ENCODE measurements around the gene NKG7.

Gene NKG7

DNA sequence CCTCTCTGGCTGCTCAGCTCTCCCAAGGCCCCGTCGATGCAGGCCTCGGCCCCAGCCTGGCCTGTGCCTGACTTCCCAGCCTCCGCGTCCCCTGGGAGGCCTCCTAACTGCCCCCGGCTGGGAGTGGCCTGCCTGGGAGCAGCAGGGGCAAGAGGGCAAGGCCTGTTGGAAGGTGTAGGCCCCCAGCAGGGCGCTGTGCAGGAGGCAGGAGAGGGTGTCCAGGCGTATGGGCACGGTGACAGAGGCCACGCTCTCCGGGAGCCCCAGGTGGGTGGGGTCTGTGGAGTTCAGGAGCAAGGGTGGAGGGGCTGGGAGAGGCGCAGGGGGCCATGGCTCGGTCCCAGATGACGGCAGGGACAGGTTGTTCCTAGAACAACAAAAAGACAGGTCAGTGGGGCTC, 16.7 kb upstream of the NKG7 start:
- TF ChIP-seq, protein P1, sequence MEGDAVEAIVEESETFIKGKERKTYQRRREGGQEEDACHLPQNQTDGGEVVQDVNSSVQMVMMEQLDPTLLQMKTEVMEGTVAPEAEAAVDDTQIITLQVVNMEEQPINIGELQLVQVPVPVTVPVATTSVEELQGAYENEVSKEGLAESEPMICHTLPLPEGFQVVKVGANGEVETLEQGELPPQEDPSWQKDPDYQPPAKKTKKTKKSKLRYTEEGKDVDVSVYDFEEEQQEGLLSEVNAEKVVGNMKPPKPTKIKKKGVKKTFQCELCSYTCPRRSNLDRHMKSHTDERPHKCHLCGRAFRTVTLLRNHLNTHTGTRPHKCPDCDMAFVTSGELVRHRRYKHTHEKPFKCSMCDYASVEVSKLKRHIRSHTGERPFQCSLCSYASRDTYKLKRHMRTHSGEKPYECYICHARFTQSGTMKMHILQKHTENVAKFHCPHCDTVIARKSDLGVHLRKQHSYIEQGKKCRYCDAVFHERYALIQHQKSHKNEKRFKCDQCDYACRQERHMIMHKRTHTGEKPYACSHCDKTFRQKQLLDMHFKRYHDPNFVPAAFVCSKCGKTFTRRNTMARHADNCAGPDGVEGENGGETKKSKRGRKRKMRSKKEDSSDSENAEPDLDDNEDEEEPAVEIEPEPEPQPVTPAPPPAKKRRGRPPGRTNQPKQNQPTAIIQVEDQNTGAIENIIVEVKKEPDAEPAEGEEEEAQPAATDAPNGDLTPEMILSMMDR (IDR thresholded peaks at IDR 0.05; ENCODE audit: control insufficient read depth, extremely low read depth, insufficient read depth), result no peak
- no peak overlapping the region for H3K4me3 ChIP-seq (ENCODE audit: low read depth, low read length)
- no peak for DNase-seq (ENCODE audit: low read depth)

DNA sequence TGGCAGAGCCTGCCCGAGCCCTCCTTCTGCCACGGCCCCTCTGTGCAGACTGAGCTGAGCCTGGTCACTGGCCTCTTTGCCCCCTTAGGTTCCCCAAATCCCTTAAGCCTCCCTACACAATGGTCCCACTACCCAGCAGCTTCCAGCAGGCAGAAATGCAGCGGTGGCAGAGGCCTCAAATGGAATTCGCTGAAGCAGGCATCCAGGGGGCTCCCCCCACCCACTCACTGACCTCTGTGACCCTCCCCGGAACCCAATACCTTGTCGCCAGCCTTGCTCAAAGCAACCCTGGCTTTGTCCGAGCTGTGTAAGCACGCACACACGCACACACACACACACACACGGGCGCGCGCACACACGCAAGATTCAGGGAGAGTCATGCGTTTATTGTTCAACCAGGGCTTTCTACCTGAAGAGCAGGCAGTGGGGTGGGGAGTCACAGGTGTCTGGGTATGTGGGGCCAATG, 15.5 kb upstream of the NKG7 start, which contains the start of gene LIM2:
TSS of gene LIM2 (minus strand) at position 51 of the 466 bp plus-strand sequence. CDS start 531 bp downstream, outside the sequence.
- DNase-seq (ENCODE audit: low read depth), result no peak
- no peak within 1 kb of the TSS for H3K4me3 ChIP-seq (ENCODE audit: low read depth, low read length)
- TF ChIP-seq, protein P1 (IDR thresholded peaks at IDR 0.05; ENCODE audit: control insufficient read depth, extremely low read depth, insufficient read depth), result no peak

DNA sequence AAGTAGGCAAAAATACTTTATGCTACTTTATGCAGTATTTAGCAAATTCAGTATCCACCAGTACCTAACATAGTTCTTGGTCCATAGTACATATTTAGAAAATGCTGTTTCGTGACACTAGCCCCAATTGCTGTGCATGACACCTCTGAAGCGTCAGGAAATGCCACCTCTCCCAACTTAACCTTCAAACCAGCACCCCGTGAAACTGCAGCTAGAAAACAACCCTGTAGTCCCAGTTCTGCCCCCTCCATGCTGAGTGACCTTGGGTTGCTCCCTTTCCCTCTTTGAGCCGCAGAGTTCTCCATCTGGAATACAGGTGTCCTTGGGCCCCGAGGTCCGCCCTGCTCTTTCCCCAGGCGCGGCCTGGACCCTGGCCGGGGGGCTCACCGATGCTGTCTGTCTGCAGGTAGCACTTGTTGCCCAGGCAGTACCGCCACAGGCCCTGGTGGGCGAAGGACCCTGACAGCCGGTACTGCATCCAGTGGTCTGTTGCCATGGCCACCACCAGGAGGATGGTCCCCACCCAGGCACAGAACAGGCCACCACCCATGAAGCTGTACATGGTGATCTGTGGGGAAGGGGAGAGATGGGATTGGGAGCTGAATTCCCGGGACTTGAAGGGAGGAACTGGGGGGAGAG, 14.5 kb upstream of the NKG7 start:
- TF ChIP-seq, protein P1 (IDR thresholded peaks at IDR 0.05; ENCODE audit: control insufficient read depth, extremely low read depth, insufficient read depth), result no peak
- no peak overlapping the region for H3K4me3 ChIP-seq (ENCODE audit: low read depth, low read length)
- DNase-seq (ENCODE audit: low read depth), result no peak

DNA sequence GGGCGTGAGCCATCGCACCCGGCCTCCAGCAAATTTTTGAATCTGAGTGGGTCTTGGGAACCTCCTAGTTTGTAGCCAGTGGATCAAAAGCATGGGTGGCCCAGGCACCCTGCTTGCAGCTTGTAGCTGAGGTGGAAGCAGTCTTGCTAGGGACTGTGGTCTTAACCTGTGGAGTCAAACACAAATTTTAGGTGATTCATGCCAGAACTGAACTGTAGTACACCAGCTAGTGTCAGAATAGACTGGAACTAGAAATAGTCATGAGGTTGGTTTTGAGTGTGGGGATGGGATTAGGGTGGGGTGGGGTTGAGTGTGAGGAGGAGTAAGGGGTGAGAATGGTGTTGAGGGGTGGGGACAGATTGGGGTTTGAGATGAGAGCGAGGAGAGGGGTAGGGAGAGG, 9.6 kb upstream of the NKG7 start:
- no peak for DNase-seq (ENCODE audit: low read depth)
- H3K4me3 ChIP-seq (ENCODE audit: low read depth, low read length), result no peak overlapping the region
- TF ChIP-seq, protein P1 (IDR thresholded peaks at IDR 0.05; ENCODE audit: control insufficient read depth, extremely low read depth, insufficient read depth), result no peak

DNA sequence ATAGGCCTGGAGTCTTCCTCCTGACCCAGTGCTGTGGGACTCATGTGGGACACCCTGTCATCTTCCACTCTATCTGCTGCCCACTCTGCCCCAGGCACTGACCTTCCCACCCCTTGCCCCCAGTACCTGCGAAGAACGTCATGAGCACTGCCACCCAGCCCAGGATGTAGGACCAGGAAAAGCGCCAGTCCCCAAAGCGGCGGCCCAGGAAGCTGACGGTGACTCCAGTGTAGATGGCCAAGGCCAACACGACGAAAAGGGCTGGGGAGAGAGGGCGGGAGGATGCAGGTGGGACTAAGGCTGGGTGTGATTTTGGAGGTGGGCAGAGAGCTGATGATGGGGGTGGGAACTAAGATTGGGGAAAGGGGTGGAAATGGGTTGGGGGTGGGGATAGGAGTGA, 7.9 kb upstream of the NKG7 start:
- no peak overlapping the region for H3K4me3 ChIP-seq (ENCODE audit: low read depth, low read length)
- TF ChIP-seq, protein P1 (IDR thresholded peaks at IDR 0.05; ENCODE audit: control insufficient read depth, extremely low read depth, insufficient read depth), result no peak
- DNase-seq (ENCODE audit: low read depth), result no peak

DNA sequence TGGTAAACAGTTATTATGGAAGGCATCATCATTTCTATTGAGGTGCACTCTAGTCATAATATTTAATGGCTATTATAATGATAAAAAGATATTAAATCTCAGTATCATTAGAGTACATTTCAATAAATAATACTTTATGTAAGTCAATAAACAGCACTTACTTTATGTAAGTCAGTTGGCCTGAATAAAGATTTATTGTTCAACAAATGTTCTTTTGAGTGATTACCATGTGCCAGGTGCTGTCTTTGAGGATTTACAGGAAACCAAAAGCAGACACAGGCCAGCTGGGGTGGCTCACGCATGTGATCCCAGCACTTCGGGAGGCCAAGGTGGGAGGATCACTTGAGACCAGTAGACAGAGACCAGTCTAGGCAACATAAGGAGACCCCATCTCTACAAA, 5.0 kb upstream of the NKG7 start:
- TF ChIP-seq, protein P1 (IDR thresholded peaks at IDR 0.05; ENCODE audit: control insufficient read depth, extremely low read depth, insufficient read depth), result no peak
- no peak for DNase-seq (ENCODE audit: low read depth)
- H3K4me3 ChIP-seq (ENCODE audit: low read depth, low read length), result no peak overlapping the region
